Glomerular visceral epithelial cell (primary cell): Measurements from ENCODE around the gene NCK1.
A peak's percentile ranks its signal among the peaks of the same experiment; 100 is the strongest.
"Not testable (repeated sequence)": the region's sequence is repeated elsewhere in the genome, so short reads cannot be mapped to it uniquely, and the experiment has no call there.

Experiments used
- DNase-seq: peaks from one replicate; pipeline ENCODE4 v3.0.0-alpha.2; 2016; ENCODE audit errors: extremely low spot score

NCK1 gene

GRCh38 chr3:136862617-136863322 is 762 bp downstream of the NCK1 start:
- DNase-seq = peak; percentile 75

- DNase-seq = no peak
Observed at GRCh38 chr3:136869282-136869681, 7.3 kb downstream of the NCK1 start.

- DNase-seq = not testable (repeated sequence)
Observed at GRCh38 chr3:136872258-136872657, 10.2 kb downstream of the NCK1 start.

GRCh38 chr3:136879510-136879909 is 17.5 kb downstream of the NCK1 start:
- not testable (repeated sequence) for DNase-seq

- no peak for DNase-seq
Observed at GRCh38 chr3:136882571-136882970, 20.6 kb downstream of the NCK1 start.

- DNase-seq = no peak
Observed at GRCh38 chr3:136883967-136884720, 22.1 kb downstream of the NCK1 start.

- no peak for DNase-seq
Observed at GRCh38 chr3:136885357-136886213, 23.6 kb downstream of the NCK1 start.

- DNase-seq = no peak
Observed at GRCh38 chr3:136889947-136890346, 27.9 kb downstream of the NCK1 start.

- DNase-seq = no peak
Observed at GRCh38 chr3:136891934-136892855, 30.2 kb downstream of the NCK1 start.

- DNase-seq = no peak
Observed at GRCh38 chr3:136893848-136894443, 31.9 kb downstream of the NCK1 start.

- DNase-seq = not testable (repeated sequence)
Observed at GRCh38 chr3:136897171-136897570, 35.2 kb downstream of the NCK1 start.

- no peak for DNase-seq
Observed at GRCh38 chr3:136898549-136898948, 36.5 kb downstream of the NCK1 start.

GRCh38 chr3:136898954-136899353 is 36.9 kb downstream of the NCK1 start:
- DNase-seq = no peak

GRCh38 chr3:136899622-136900158 is 37.7 kb downstream of the NCK1 start:
- no peak for DNase-seq

GRCh38 chr3:136900694-136901093 is 38.7 kb downstream of the NCK1 start:
- DNase-seq = not testable (repeated sequence)

GRCh38 chr3:136901391-136901790 is 39.4 kb downstream of the NCK1 start:
- DNase-seq = no peak

GRCh38 chr3:136902530-136902929 is 40.5 kb downstream of the NCK1 start:
- DNase-seq = not testable (repeated sequence)

GRCh38 chr3:136903899-136904298 is 41.9 kb downstream of the NCK1 start:
- DNase-seq = no peak

- no peak for DNase-seq
Observed at GRCh38 chr3:136904746-136905145, 42.7 kb downstream of the NCK1 start.

GRCh38 chr3:136905549-136905948 is 43.5 kb downstream of the NCK1 start:
- DNase-seq = no peak
